T47D (cell line): ENCODE data around the gene PCDHB11.
"Not testable (repeated sequence)": the region's sequence is repeated elsewhere in the genome, so short reads cannot be mapped to it uniquely, and the experiment has no call there.

Experiments
- DNase-seq, 2 experiments: peaks; one replicate each; pipeline versions ENCODE4 v3.0.0 to v3.0.0-alpha.2; 2011 to 2012; ENCODE audit warnings: low read depth in 1 of 2, low spot score in 1 of 2
- JUND ChIP-seq: IDR thresholded peaks from 2 replicates; pipeline ENCODE4 v1.6.1; 2012; ENCODE audit warnings: low read depth
- in situ Hi-C: cut with HindIII; loops from 2 replicates; pipeline ENCODE4 v1.10.0; 2016; ENCODE audit warnings: low sequenced_read_pairs, low pct_unique_long_range_greater_than_20kb

The PCDHB11 gene

GRCh38 chr5:141241496-141241895, 42.1 kb downstream of the PCDHB11 start:
- in situ Hi-C loops: no loop called here
- TF ChIP-seq JUND: no peak

DNA sequence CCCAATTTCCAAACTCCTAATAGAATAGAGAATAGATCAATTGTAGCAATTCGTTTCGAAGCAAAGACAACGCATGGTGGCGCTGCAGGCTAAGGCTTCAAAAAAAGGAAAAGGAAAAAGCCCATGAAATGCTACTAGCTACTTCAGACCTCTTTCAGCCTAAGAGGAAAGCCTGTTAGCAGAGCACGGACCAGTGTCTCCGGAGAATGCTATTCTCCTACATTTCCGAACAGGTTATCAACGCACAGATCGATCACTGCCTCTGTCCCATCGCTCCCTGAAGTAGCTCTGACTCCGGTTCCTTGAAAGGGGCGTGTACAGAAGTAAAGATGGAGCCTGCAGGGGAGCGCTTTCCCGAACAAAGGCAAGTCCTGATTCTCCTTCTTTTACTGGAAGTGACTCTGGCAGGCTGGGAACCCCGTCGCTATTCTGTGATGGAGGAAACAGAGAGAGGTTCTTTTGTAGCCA, 45.9 kb downstream of the PCDHB11 start, which contains the start of gene PCDHB15:
Gene PCDHB15 (plus strand): TSS at position 146 of the 468 bp plus-strand sequence. CDS start 184 bp downstream, at position 330.
- in situ Hi-C loops: no loop called here
- TF ChIP-seq JUND: no peak
- peak in 1 of 2 experiments; percentile 55 for DNase-seq

More at GRCh38 chr5:141241496-141241895, 42.1 kb downstream of the PCDHB11 start:
- DNase-seq: no peak

- in situ Hi-C loops, DNase-seq: not testable (repeated sequence)
Measured at GRCh38 chr5:141246971-141247370, 47.5 kb downstream of the PCDHB11 start.

DNA sequence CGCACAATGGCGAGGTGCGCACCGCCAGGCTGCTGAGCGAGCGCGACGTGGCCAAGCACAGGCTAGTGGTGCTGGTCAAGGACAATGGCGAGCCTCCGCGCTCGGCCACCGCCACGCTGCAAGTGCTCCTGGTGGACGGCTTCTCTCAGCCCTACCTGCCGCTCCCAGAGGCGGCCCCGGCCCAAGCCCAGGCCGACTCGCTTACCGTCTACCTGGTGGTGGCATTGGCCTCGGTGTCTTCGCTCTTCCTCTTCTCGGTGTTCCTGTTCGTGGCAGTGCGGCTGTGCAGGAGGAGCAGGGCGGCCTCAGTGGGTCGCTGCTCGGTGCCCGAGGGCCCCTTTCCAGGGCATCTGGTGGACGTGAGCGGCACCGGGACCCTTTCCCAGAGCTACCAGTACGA, 48.0 kb downstream of the PCDHB11 start:
- in situ Hi-C loops, DNase-seq: not testable (repeated sequence)

DNA sequence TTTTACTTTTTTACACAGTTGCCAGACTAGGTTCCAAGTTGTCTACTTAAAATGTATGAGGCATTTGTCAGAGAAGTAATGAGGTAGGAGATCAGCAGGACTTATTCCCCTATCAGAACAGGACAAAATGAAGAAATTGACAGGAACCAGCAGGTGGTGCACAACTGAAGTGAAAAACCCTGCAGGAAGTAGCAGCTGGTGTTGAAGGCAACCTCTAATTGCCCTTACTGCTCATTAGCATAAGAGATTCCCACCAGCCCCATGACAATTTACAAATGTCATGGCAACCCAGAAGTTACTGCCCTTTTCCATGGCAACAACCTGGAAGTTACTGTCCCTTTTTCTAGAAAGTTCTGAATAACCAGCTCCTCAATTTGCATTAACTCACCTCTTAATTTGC, 51.1 kb downstream of the PCDHB11 start:
- DNase-seq: no peak
- in situ Hi-C loops: no loop called here
- TF ChIP-seq JUND: no peak
